CD4-positive, alpha-beta memory T cell (primary cell): ENCODE results near the gene COG7. TPM values are rescaled to one million over a fixed set of nuclear protein-coding genes. Genes with fewer than 3 reads are reported as not detected.
"Not testable (repeated sequence)": the region's sequence is repeated elsewhere in the genome, so short reads cannot be mapped to it uniquely, and the experiment has no call there.

Source experiments
- CTCF ChIA-PET: fragments of 350-600 bp; sonication (Branson Sonifier 250); formaldehyde crosslinking; loops from one replicate; lab custom pipeline; 2021; ENCODE audit warnings: inconsistent platforms; ENCODE audit not compliant: partially characterized antibody; lab: Charles Lee
- POLR2A ChIA-PET: fragments of 350-600 bp; sonication (Branson Sonifier 250); formaldehyde crosslinking; loops from one replicate; lab custom pipeline; 2021; ENCODE audit not compliant: partially characterized antibody; lab: Charles Lee
- DNase-seq, 5 donors: peaks; one replicate each; pipeline versions ENCODE4 v3.0.0 to v3.0.0-alpha.2; 2020 to 2022; ENCODE audit warnings: mixed read lengths in 1 of 5
- H3K27ac ChIP-seq: one replicate; pipeline ENCODE4 v1.7.0; 2013; ENCODE audit warnings: low read depth, low read length
- H3K27me3 ChIP-seq: 2 replicates; pipeline ENCODE4 v1.7.0; 2013; ENCODE audit warnings: mild to moderate bottlenecking, low read length, moderate library complexity; ENCODE audit not compliant: insufficient read depth
- H3K36me3 ChIP-seq: 2 replicates; pipeline ENCODE4 v1.7.0; 2013; ENCODE audit warnings: mild to moderate bottlenecking, low read length, moderate library complexity; ENCODE audit not compliant: insufficient read depth
- H3K4me1 ChIP-seq: 2 replicates; pipeline ENCODE4 v1.7.0; 2013; ENCODE audit warnings: mild to moderate bottlenecking, low read length, moderate library complexity; ENCODE audit not compliant: insufficient read depth
- H3K4me3 ChIP-seq, 2 donors: one replicate each; pipeline ENCODE4 v1.7.0; 2013; ENCODE audit warnings: low read length in 2 of 2, mild to moderate bottlenecking in 1 of 2
- H3K9me3 ChIP-seq, 2 donors: one replicate each; pipeline ENCODE4 v1.7.0; 2013; ENCODE audit warnings: low read length in 2 of 2, control low read depth in 1 of 2; ENCODE audit not compliant: control insufficient read depth in 1 of 2
- H3K27ac Mint-ChIP-seq, 7 donors: one replicate each; pipeline ENCODE4 v1.8.0; 2020 to 2021; ENCODE audit warnings: mixed read lengths in 7 of 7, mild to moderate bottlenecking in 6 of 7, inconsistent platforms in 3 of 7, moderate library complexity in 3 of 7
- H3K27me3 Mint-ChIP-seq, 2 donors: one replicate each; pipeline ENCODE4 v1.8.0; 2020 to 2021; ENCODE audit warnings: mixed read lengths in 2 of 2
- H3K36me3 Mint-ChIP-seq, 2 donors: one replicate each; pipeline ENCODE4 v1.8.0; 2020 to 2021; ENCODE audit warnings: mixed read lengths in 2 of 2, inconsistent platforms in 1 of 2, mild to moderate bottlenecking in 1 of 2
- H3K4me1 Mint-ChIP-seq, 4 donors: one replicate each; pipeline ENCODE4 v1.8.0; 2020 to 2021; ENCODE audit warnings: mixed read lengths in 4 of 4, mild to moderate bottlenecking in 1 of 4
- H3K4me3 Mint-ChIP-seq, 8 donors: one replicate each; pipeline ENCODE4 v1.8.0; 2020 to 2021; ENCODE audit warnings: mixed read lengths in 8 of 8, mild to moderate bottlenecking in 7 of 8, moderate library complexity in 6 of 8, inconsistent platforms in 3 of 8
- H3K9me3 Mint-ChIP-seq, 8 donors: one replicate each; pipeline ENCODE4 v1.8.0; 2020 to 2021; ENCODE audit warnings: mixed read lengths in 8 of 8, mild to moderate bottlenecking in 5 of 8, inconsistent platforms in 3 of 8, moderate library complexity in 1 of 8
- intact Hi-C: fragments of 100-400 bp; cut with micrococcal nuclease; formaldehyde crosslinking; loops from one replicate; pipeline ENCODE4 v1.15.1; 2023
- polyA plus RNA-seq, 2 donors: library from polyadenylated mRNA; unstranded; fragments of 300-500 nt; fragmentation: Illumina TruSeq; gene quantifications; one replicate each; pipeline ENCODE4 v1.2.3, GENCODE V29; 2021
- total RNA-seq, 2 experiments: library from RNA; stranded (reverse); gene quantifications; one replicate each; pipeline ENCODE4 v1.2.3, GENCODE V29; 2021

Gene COG7
- total and polyA plus RNA-seq, 4 experiments from 2014 or later: 11.4 to 24.7 (median 16.3) TPM

- intact Hi-C loops, CTCF ChIA-PET, H3K4me1 ChIP-seq: not testable (repeated sequence)
Measured at GRCh38 chr16:23462994-23463393, 10.0 kb upstream of the COG7 start.

GRCh38 chr16:23453338-23454052 lies 506 bp upstream of the COG7 start:
- H3K9me3 ChIP-seq: no peaks in the 10 kb centered on the region
- Mint-ChIP-seq H3K9me3 (no peaks in the 10 kb centered on the region), H3K36me3 (peaks cover under 1 to 8% of the 10 kb centered on the region in 2 donors), H3K4me1 (peaks cover 19 to 47% (median 30%) of the 10 kb centered on the region in 4 donors), H3K4me3 (peak overlapping the region; percentile 92 to 99 (median 98)), H3K27me3 (no peaks in the 10 kb centered on the region), H3K27ac (peak overlapping the region; percentile 90 to 98 (median 95))
- peak overlapping the region; percentile 64 for H3K27ac ChIP-seq
- no peak for DNase-seq
- no peaks in the 10 kb centered on the region for H3K27me3 ChIP-seq
- ChIA-PET CTCF (interaction anchor here (1.0 to 3.1 kb wide), 3 partner anchors 13 to 20 kb away, joined by 3 to 17 read pairs (median 16); no protein-coding TSS in a partner anchor), POLR2A (interaction anchor here (0.9 to 2.0 kb wide), 5 partner anchors 10 to 104 kb away, joined by 3 to 6 read pairs (median 4); partner anchors contain the start of genes EARS2 and UBFD1)
- intact Hi-C loops: loop anchor here (1.0 kb wide), 2 partner anchors 57 to 104 kb away; partner anchors contain the start of genes EARS2, GGA2 and UBFD1
- peaks cover 21% of the 10 kb centered on the region for H3K4me1 ChIP-seq
- peak overlapping the region; percentile 83 to 95 for H3K4me3 ChIP-seq
- no peaks in the 10 kb centered on the region for H3K36me3 ChIP-seq

More at GRCh38 chr16:23462994-23463393, 10.0 kb upstream of the COG7 start:
- H3K4me3 Mint-ChIP-seq, H3K9me3 ChIP-seq, H3K27me3 ChIP-seq, H3K4me1 Mint-ChIP-seq, H3K27me3 Mint-ChIP-seq, H3K27ac ChIP-seq, DNase-seq, H3K4me3 ChIP-seq, H3K9me3 Mint-ChIP-seq, H3K27ac Mint-ChIP-seq: not testable (repeated sequence)
- POLR2A ChIA-PET: interaction anchor here (1.0 kb wide), 1 partner anchor 10 kb away, joined by 3 read pairs; the partner anchor contains the start of gene COG7
- H3K36me3 ChIP-seq: peaks cover 12% of the 10 kb centered on the region
- H3K36me3 Mint-ChIP-seq: peaks cover 23 to 30% of the 10 kb centered on the region in 2 donors

- no peaks in the 10 kb centered on the region for H3K36me3 ChIP-seq
- ChIA-PET CTCF (interaction anchor here (2.6 to 3.1 kb wide), 2 partner anchors 16 to 18 kb away, joined by 16 to 17 read pairs; no protein-coding TSS in a partner anchor), POLR2A (interaction anchor here (0.9 to 2.0 kb wide), 6 partner anchors 12 to 105 kb away, joined by 3 to 6 read pairs (median 4); partner anchors contain the start of genes EARS2, GGA2 and UBFD1)
- H3K4me1 Mint-ChIP-seq: peaks cover 24 to 53% (median 36%) of the 10 kb centered on the region in 4 donors
- peaks cover 21% of the 10 kb centered on the region for H3K4me1 ChIP-seq
- no peaks in the 10 kb centered on the region for H3K27me3 ChIP-seq
- no peak for DNase-seq
- peak overlapping the region; percentile 92 to 99 (median 98) for H3K4me3 Mint-ChIP-seq
- H3K27ac Mint-ChIP-seq: peak overlapping the region; percentile 90 to 98 (median 95)
- H3K27ac ChIP-seq: peak overlapping the region; percentile 64
- peak overlapping the region; percentile 83 to 95 for H3K4me3 ChIP-seq
- no peaks in the 10 kb centered on the region for H3K9me3 ChIP-seq
- intact Hi-C loops: no loop called here
- peaks cover 6 to 8% of the 10 kb centered on the region in 2 donors for H3K36me3 Mint-ChIP-seq
- H3K27me3 Mint-ChIP-seq: no peaks in the 10 kb centered on the region
- no peaks in the 10 kb centered on the region for H3K9me3 Mint-ChIP-seq
Measured at GRCh38 chr16:23452221-23452571, 793 bp downstream of the COG7 start.

- Histone ChIP-seq H3K4me1 (peaks cover 21% of the 10 kb centered on the region), H3K9me3 (no peaks in the 10 kb centered on the region), H3K27me3 (no peaks in the 10 kb centered on the region), H3K27ac (no peak overlapping the region), H3K4me3 (no peak overlapping the region), H3K36me3 (peaks cover 12% of the 10 kb centered on the region)
- DNase-seq: no peak
- intact Hi-C loops: no loop called here
- H3K27ac Mint-ChIP-seq: peak overlapping the region in 2 of 7 donors; percentile 67 to 86
- CTCF ChIA-PET: interaction anchor here (6.8 kb wide), 1 partner anchor 13 kb away, joined by 56 read pairs; no protein-coding TSS in a partner anchor
- H3K9me3 Mint-ChIP-seq: no peaks in the 10 kb centered on the region
- no peaks in the 10 kb centered on the region for H3K27me3 Mint-ChIP-seq
- H3K36me3 Mint-ChIP-seq: peaks cover 12 to 32% of the 10 kb centered on the region in 2 donors
- H3K4me3 Mint-ChIP-seq: no peak overlapping the region
- POLR2A ChIA-PET: no interaction called here
- peaks cover 24 to 51% (median 35%) of the 10 kb centered on the region in 4 donors for H3K4me1 Mint-ChIP-seq
Measured at GRCh38 chr16:23448392-23448791, 4.6 kb downstream of the COG7 start.

- H3K27ac ChIP-seq, POLR2A ChIA-PET, H3K27me3 ChIP-seq, H3K4me1 ChIP-seq, H3K4me3 Mint-ChIP-seq, DNase-seq, H3K27me3 Mint-ChIP-seq, H3K9me3 ChIP-seq, H3K9me3 Mint-ChIP-seq, H3K4me3 ChIP-seq: not testable (repeated sequence)
- intact Hi-C loops: loop anchor here (10.0 kb wide), 2 partner anchors 543 to 1883 kb away; no protein-coding TSS in a partner anchor
- H3K36me3 ChIP-seq: peaks cover 21% of the 10 kb centered on the region
- H3K4me1 Mint-ChIP-seq: peaks cover 0 to 13% (median 6%) of the 10 kb centered on the region in 4 donors
- CTCF ChIA-PET: interaction anchor here (0.6 to 5.5 kb wide), 8 partner anchors 10 to 257 kb away, joined by 3 to 56 read pairs (median 11); partner anchors contain the start of gene COG7
- H3K27ac Mint-ChIP-seq: peak overlapping the region in 1 of 7 donors; percentile 35
- peaks cover 43 to 63% of the 10 kb centered on the region in 2 donors for H3K36me3 Mint-ChIP-seq
Measured at GRCh38 chr16:23437542-23437941, 15.4 kb downstream of the COG7 start.

- Histone ChIP-seq H3K9me3 (no peaks in the 10 kb centered on the region), H3K27me3 (no peaks in the 10 kb centered on the region), H3K27ac (no peak overlapping the region), H3K4me1 (peaks cover 4% of the 10 kb centered on the region), H3K4me3 (no peak overlapping the region), H3K36me3 (peaks cover 20% of the 10 kb centered on the region)
- peaks cover 42 to 61% of the 10 kb centered on the region in 2 donors for H3K36me3 Mint-ChIP-seq
- no peaks in the 10 kb centered on the region for H3K9me3 Mint-ChIP-seq
- intact Hi-C loops: loop anchor here (10.0 kb wide), 2 partner anchors 542 to 1882 kb away; no protein-coding TSS in a partner anchor
- no peaks in the 10 kb centered on the region for H3K27me3 Mint-ChIP-seq
- H3K4me3 Mint-ChIP-seq: no peak overlapping the region
- ChIA-PET POLR2A (no interaction called here), CTCF (interaction anchor here (0.6 to 5.5 kb wide), 12 partner anchors 9 to 256 kb away, joined by 3 to 56 read pairs (median 8); partner anchors contain the start of gene COG7)
- peak overlapping the region in 1 of 7 donors; percentile 49 for H3K27ac Mint-ChIP-seq
- H3K4me1 Mint-ChIP-seq: peaks cover 0 to 13% (median 6%) of the 10 kb centered on the region in 4 donors
- no peak for DNase-seq
Measured at GRCh38 chr16:23436951-23437350, 16.0 kb downstream of the COG7 start.
